Activated naive CD4-positive, alpha-beta T cell treated with anti-CD3 and anti-CD28 coated beads, Interleukin-2, amount 50 U/mL, for 72 hours (primary cell): ENCODE results near the gene DUSP18. TPM values are rescaled to one million over a fixed set of nuclear protein-coding genes. Genes with fewer than 3 reads are reported as not detected.
"Not testable (repeated sequence)": the region's sequence is repeated elsewhere in the genome, so short reads cannot be mapped to it uniquely, and the experiment has no call there.

Experiments used
- ATAC-seq, 2 donors: fragments of 150-1000 bp; cut with Tn5 transposase; 2 replicates each; pipeline ENCODE4 v1.10.0; 2021; ENCODE audit warnings: mild to moderate bottlenecking in 2 of 2, moderate library complexity in 2 of 2
- DNase-seq, 2 donors: peaks; one replicate each; pipeline ENCODE4 v3.0.0; 2021 to 2022; ENCODE audit warnings: low spot score in 2 of 2
- H3K27ac Mint-ChIP-seq, 2 donors: one replicate each; pipeline ENCODE4 v1.8.0; 2022; ENCODE audit warnings: mild to moderate bottlenecking in 2 of 2, mixed read lengths in 2 of 2
- H3K36me3 Mint-ChIP-seq, 2 donors: one replicate each; pipeline ENCODE4 v1.8.0; 2022; ENCODE audit warnings: mixed read lengths in 2 of 2
- H3K9me3 Mint-ChIP-seq, 2 donors: one replicate each; pipeline ENCODE4 v1.8.0; 2022; ENCODE audit warnings: mixed read lengths in 2 of 2
- total RNA-seq, 2 donors: library from RNA; stranded (reverse); gene quantifications; one replicate each; pipeline ENCODE4 v1.2.3, GENCODE V29; 2022

The DUSP18 gene
- total RNA-seq = 10 to 100 TPM in 1 of 2 donors, 1 to 10 TPM in 1; 7.4 to 10.4 TPM

- DNase-seq = peak; percentile 93 to 94
- peak; percentile 92 to 97 for ATAC-seq
- peak within 1 kb of the TSS; percentile 81 to 94 for H3K27ac Mint-ChIP-seq
- H3K9me3 Mint-ChIP-seq = no peaks in the 10 kb centered on the region
- H3K36me3 Mint-ChIP-seq = peaks cover 0 to 13% of the 10 kb centered on the region in 2 donors
Measured at GRCh38 chr22:30667494-30668385, at the start of gene DUSP18. TSS of gene DUSP18 (minus strand) at chr22:30667875. CDS start at chr22:30664003, 3,872 bp downstream.

- ATAC-seq (no peak), DNase-seq (no peak)
- Mint-ChIP-seq H3K9me3 (no peaks in the 10 kb centered on the region), H3K36me3 (peaks cover 0 to 4% of the 10 kb centered on the region in 2 donors), H3K27ac (no peak overlapping the region)
Measured at GRCh38 chr22:30714062-30714461, 46.4 kb upstream of the DUSP18 start.

- H3K9me3 Mint-ChIP-seq = no peaks in the 10 kb centered on the region
- no peak for ATAC-seq
- H3K27ac Mint-ChIP-seq = no peak overlapping the region
- DNase-seq = no peak
- peaks cover 0 to 6% of the 10 kb centered on the region in 2 donors for H3K36me3 Mint-ChIP-seq
Measured at GRCh38 chr22:30712094-30712493, 44.4 kb upstream of the DUSP18 start.

GRCh38 chr22:30709980-30710379, 42.3 kb upstream of the DUSP18 start:
- ATAC-seq (peak in 1 of 2 donors; percentile 67), DNase-seq (peak in 1 of 2 donors; percentile 33)
- H3K36me3 Mint-ChIP-seq, H3K27ac Mint-ChIP-seq, H3K9me3 Mint-ChIP-seq: not testable (repeated sequence)

- Mint-ChIP-seq H3K27ac (peak overlapping the region in 1 of 2 donors; percentile 83), H3K9me3 (no peaks in the 10 kb centered on the region), H3K36me3 (peaks cover 0 to 6% of the 10 kb centered on the region in 2 donors)
- ATAC-seq (peak; percentile 55 to 91), DNase-seq (peak in 1 of 2 donors; percentile 29)
Measured at GRCh38 chr22:30705710-30706651, 38.3 kb upstream of the DUSP18 start.

GRCh38 chr22:30704978-30705377, 37.3 kb upstream of the DUSP18 start:
- no peak for ATAC-seq
- peak overlapping the region in 1 of 2 donors; percentile 83 for H3K27ac Mint-ChIP-seq
- H3K36me3 Mint-ChIP-seq = peaks cover 0 to 6% of the 10 kb centered on the region in 2 donors
- H3K9me3 Mint-ChIP-seq = no peaks in the 10 kb centered on the region
- DNase-seq = no peak

GRCh38 chr22:30702856-30703255, 35.2 kb upstream of the DUSP18 start:
- no peaks in the 10 kb centered on the region for H3K9me3 Mint-ChIP-seq
- H3K36me3 Mint-ChIP-seq = no peaks in the 10 kb centered on the region
- no peak overlapping the region for H3K27ac Mint-ChIP-seq
- no peak for DNase-seq
- ATAC-seq = no peak

- H3K9me3 Mint-ChIP-seq = no peaks in the 10 kb centered on the region
- no peak for DNase-seq
- no peaks in the 10 kb centered on the region for H3K36me3 Mint-ChIP-seq
- no peak for ATAC-seq
- no peak overlapping the region for H3K27ac Mint-ChIP-seq
Measured at GRCh38 chr22:30701872-30702271, 34.2 kb upstream of the DUSP18 start.

- H3K9me3 Mint-ChIP-seq = no peaks in the 10 kb centered on the region
- H3K27ac Mint-ChIP-seq = no peak overlapping the region
- no peak for DNase-seq
- no peaks in the 10 kb centered on the region for H3K36me3 Mint-ChIP-seq
- ATAC-seq = no peak
Measured at GRCh38 chr22:30697975-30698374, 30.3 kb upstream of the DUSP18 start.

- no peaks in the 10 kb centered on the region for H3K9me3 Mint-ChIP-seq
- no peak for ATAC-seq
- no peak for DNase-seq
- H3K27ac Mint-ChIP-seq = no peak overlapping the region
- no peaks in the 10 kb centered on the region for H3K36me3 Mint-ChIP-seq
Measured at GRCh38 chr22:30695871-30696655, 28.4 kb upstream of the DUSP18 start.

- Mint-ChIP-seq H3K36me3 (no peaks in the 10 kb centered on the region), H3K27ac (no peak overlapping the region), H3K9me3 (no peaks in the 10 kb centered on the region)
- DNase-seq = no peak
- ATAC-seq = no peak
Measured at GRCh38 chr22:30695351-30695851, 27.7 kb upstream of the DUSP18 start.

- DNase-seq (peak; percentile 46 to 55), ATAC-seq (peak; percentile 71 to 74)
- no peaks in the 10 kb centered on the region for H3K9me3 Mint-ChIP-seq
- no peaks in the 10 kb centered on the region for H3K36me3 Mint-ChIP-seq
- H3K27ac Mint-ChIP-seq = peak within 1 kb of the TSS; percentile 9 to 90
Measured at GRCh38 chr22:30694640-30695350, 27.1 kb upstream of the DUSP18 start, which contains the start of gene OSBP2. TSS of gene OSBP2 (plus strand) at chr22:30694874. CDS start at chr22:30694910, 36 bp downstream.

GRCh38 chr22:30694171-30694639, 26.5 kb upstream of the DUSP18 start:
- ATAC-seq = peak; percentile 80 to 82
- H3K27ac Mint-ChIP-seq = peak overlapping the region; percentile 9 to 90
- H3K36me3 Mint-ChIP-seq = no peaks in the 10 kb centered on the region
- H3K9me3 Mint-ChIP-seq = no peaks in the 10 kb centered on the region
- peak; percentile 57 for DNase-seq

GRCh38 chr22:30691204-30691603, 23.5 kb upstream of the DUSP18 start:
- ATAC-seq = no peak
- H3K27ac Mint-ChIP-seq = no peak overlapping the region
- no peaks in the 10 kb centered on the region for H3K36me3 Mint-ChIP-seq
- H3K9me3 Mint-ChIP-seq = no peaks in the 10 kb centered on the region
- no peak for DNase-seq

- ATAC-seq (no peak), DNase-seq (no peak)
- Mint-ChIP-seq H3K27ac (no peak overlapping the region), H3K9me3 (no peaks in the 10 kb centered on the region), H3K36me3 (no peaks in the 10 kb centered on the region)
Measured at GRCh38 chr22:30689622-30690021, 21.9 kb upstream of the DUSP18 start.
